Pancreas (tissue), 10 donors: ENCODE measurements around the gene ZNF804B. TPM values are rescaled to one million over a fixed set of nuclear protein-coding genes. Genes with fewer than 3 reads are reported as not detected.

Source experiments
- ATAC-seq, 4 donors: fragments of 200-7000 bp; cut with Tn5 transposase; one replicate each; pipeline versions ENCODE4 v1.8.0 to v1.9.1; 2020; ENCODE audit warnings: mild to moderate bottlenecking in 4 of 4, moderate library complexity in 4 of 4
- DNase-seq, 6 donors: peaks; one replicate each; pipeline ENCODE4 v3.0.0-alpha.2; 2020
- FAIRE-seq: peaks from 2 replicates; lab custom pipeline; 2012; peaks lifted over from hg19 to GRCh38; lab: Jason Lieb, UNC
- H3K27ac ChIP-seq, 4 donors: fragments of 200-600 bp; sonication (generic); 1 replicate in 3 of 4; 2 replicates in 1 of 4; pipeline versions ENCODE4 v1.5.0 to v1.8.0; 2020
- H3K27me3 ChIP-seq, 4 donors: fragments of 200-600 bp; one replicate each; pipeline ENCODE4 v1.8.0; 2021
- H3K36me3 ChIP-seq, 3 donors: fragments of 200-600 bp; sonication (generic) in 1 of 3; one replicate each; pipeline versions ENCODE4 v1.5.0 to v1.8.0; 2020 to 2021
- H3K4me1 ChIP-seq, 3 donors: fragments of 200-600 bp; one replicate each; pipeline ENCODE4 v1.8.0; 2021
- H3K4me3 ChIP-seq, 4 donors: fragments of 200-600 bp; sonication (generic) in 2 of 4; one replicate each; pipeline versions ENCODE4 v1.5.0 to v1.8.0; 2020 to 2021
- H3K9me3 ChIP-seq, 4 donors: fragments of 200-600 bp; one replicate each; pipeline ENCODE4 v1.8.0; 2021
- WGBS, 2 donors: extraction: QIAGEN DNeasy Blood & Tissue Kit; methylation state at CpG; one replicate each; pipeline ENCODE4 v1.1.7; 2013; 5-methylcytosine and 5-hydroxymethylcytosine counted together
- intact Hi-C, 3 donors: fragments of 100-400 bp; cut with DNase I; formaldehyde crosslinking; loops; one replicate each; pipeline versions ENCODE4 v1.11.1 to v1.14.2; 2022
- polyA plus RNA-seq, 2 donors: library from polyadenylated mRNA; stranded (reverse); fragments of 200-250 nt; gene quantifications; one replicate each; pipeline ENCODE4 v1.2.3, GENCODE V29; 2013
- total RNA-seq, 6 donors: library from RNA; stranded (reverse); fragmentation: NEBNext Ultra II Directional in 4 of 6; extraction: Animal tissue kit (Norgen Biotek cat#: 25700) in 4 of 6; gene quantifications; one replicate each; pipeline versions ENCODE4 v1.2.1 to v1.2.4, GENCODE V29; 2021 to 2023
- TF ChIP-seq, protein P1 (sequence below), 4 donors: fragments of 200-600 bp; sonication (generic) in 3 of 4; IDR thresholded peaks; one replicate each; pipeline versions ENCODE4 v1.5.0 to v1.8.0; 2021; ENCODE audit warnings: antibody characterized with exemption in 4 of 4
- donor health status: healthy with polysubstance abuse.
- donor health status: DM: no; HTN: no; CAD: no; lungs with moderate emphysema.
- donor health status: DM: no; HTN: no; CAD: no.
- donor health status: control.
- donor health status: control.
- donor health status: Bipolar disorder and iron deficiency.
- donor health status: DM: yes; HTN: yes; CAD: no.
- donor health status: DM: no; HTN: no; CAD: no.
- donor health status: DM: no; HTN: no; CAD: no.
- donor health status: DM: yes; HTN: yes; CAD: no.

Gene ZNF804B
- total and polyA plus RNA-seq, 8 donors, result 0.14 to 1.1 (median 0.42) TPM; not detected in 1

DNA sequence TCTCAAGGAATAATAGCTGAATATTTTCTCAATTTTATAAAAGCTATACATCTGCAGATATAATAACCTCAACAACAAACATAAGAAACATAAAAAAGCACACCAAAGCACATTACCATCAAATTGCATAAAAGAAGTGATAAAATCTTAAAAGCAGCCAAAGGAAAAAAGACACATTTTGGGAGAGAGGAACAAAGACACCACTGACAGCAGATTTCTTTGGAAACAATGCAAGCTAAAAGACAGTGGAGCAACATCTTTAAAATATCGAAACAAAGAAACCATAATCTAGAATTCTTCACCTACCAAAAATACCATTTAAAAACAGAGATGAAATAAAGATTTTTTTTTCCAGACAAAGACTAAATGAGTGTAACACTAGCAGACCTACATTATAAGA, 91.7 kb downstream of the ZNF804B start:
- no peak for ATAC-seq
- FAIRE-seq, result no peak
- H3K27me3 ChIP-seq, result no peaks in the 10 kb centered on the region
- intact Hi-C loops, result no loop called here
- no peaks in the 10 kb centered on the region for H3K9me3 ChIP-seq
- no peak overlapping the region for H3K4me3 ChIP-seq
- H3K4me1 ChIP-seq, result no peaks in the 10 kb centered on the region
- TF ChIP-seq, protein P1, sequence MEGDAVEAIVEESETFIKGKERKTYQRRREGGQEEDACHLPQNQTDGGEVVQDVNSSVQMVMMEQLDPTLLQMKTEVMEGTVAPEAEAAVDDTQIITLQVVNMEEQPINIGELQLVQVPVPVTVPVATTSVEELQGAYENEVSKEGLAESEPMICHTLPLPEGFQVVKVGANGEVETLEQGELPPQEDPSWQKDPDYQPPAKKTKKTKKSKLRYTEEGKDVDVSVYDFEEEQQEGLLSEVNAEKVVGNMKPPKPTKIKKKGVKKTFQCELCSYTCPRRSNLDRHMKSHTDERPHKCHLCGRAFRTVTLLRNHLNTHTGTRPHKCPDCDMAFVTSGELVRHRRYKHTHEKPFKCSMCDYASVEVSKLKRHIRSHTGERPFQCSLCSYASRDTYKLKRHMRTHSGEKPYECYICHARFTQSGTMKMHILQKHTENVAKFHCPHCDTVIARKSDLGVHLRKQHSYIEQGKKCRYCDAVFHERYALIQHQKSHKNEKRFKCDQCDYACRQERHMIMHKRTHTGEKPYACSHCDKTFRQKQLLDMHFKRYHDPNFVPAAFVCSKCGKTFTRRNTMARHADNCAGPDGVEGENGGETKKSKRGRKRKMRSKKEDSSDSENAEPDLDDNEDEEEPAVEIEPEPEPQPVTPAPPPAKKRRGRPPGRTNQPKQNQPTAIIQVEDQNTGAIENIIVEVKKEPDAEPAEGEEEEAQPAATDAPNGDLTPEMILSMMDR (IDR thresholded peaks at IDR 0.05), result no peak
- no peaks in the 10 kb centered on the region for H3K36me3 ChIP-seq
- H3K27ac ChIP-seq, result no peak overlapping the region
- DNase-seq, result no peak
- 92% methylated on average over 1 of the region's 1 CpG for WGBS, 2 donors

DNA sequence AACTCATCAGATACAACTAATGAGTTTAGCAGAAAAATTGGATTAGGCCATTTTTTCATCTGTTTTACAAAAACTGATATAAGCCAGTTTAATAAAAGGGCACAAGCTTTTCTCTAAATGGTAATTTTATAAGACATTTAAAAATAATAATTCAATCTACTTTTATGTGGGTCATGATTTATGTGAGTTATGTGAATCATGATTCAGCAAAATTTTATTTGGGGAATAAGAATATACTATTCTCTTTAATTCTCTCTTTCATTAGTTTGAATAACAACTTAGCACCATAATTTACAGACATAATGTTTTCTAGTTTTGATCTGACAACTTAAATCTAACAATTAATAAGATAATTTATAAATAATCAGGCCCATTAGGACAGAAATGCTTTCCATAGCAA, 99.8 kb downstream of the ZNF804B start:
- FAIRE-seq (no peak), DNase-seq (no peak), ATAC-seq (no peak)
- no peaks in the 10 kb centered on the region for H3K9me3 ChIP-seq
- TF ChIP-seq, protein P1 (IDR thresholded peaks at IDR 0.05), result no peak
- H3K27me3 ChIP-seq, result no peaks in the 10 kb centered on the region
- H3K36me3 ChIP-seq, result no peaks in the 10 kb centered on the region
- no peaks in the 10 kb centered on the region for H3K4me1 ChIP-seq
- H3K27ac ChIP-seq, result no peak overlapping the region
- intact Hi-C loops, result no loop called here
- no peak overlapping the region for H3K4me3 ChIP-seq

DNA sequence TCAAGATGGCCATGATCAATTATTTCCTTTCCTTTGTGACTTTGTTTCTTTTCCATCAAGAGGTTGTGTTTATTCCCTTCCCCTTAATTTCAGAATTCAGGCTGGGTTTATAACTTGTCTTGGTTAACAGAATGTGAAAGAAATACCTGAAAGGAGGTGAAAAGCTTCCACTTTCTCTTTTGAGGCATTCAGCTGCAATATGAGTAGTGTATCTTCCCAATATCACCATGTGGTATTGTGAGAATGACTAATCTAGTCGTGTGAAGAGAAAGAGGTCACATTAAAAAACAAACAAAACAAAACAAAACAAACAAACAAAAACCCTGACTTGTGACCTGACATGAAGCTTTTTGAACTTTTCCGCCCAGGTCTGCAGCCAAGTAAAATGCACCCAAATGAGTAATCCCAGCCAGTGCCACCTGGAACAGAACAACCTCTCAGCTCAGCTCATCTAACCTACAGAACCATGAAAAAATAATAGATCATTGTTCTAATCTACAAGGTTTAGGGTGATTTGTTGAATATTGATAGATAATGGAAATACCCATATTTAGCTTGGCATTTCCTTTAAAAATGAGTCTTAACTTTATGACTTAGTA, 106.9 kb downstream of the ZNF804B start:
- 57 to 62% methylated on average over 2 of the region's 2 CpGs for WGBS, 2 donors
- no peak for FAIRE-seq
- Histone ChIP-seq H3K36me3 (no peaks in the 10 kb centered on the region), H3K4me3 (no peak overlapping the region), H3K9me3 (no peaks in the 10 kb centered on the region), H3K27me3 (no peaks in the 10 kb centered on the region), H3K4me1 (no peaks in the 10 kb centered on the region), H3K27ac (no peak overlapping the region)
- TF ChIP-seq, protein P1 (IDR thresholded peaks at IDR 0.05), result no peak
- ATAC-seq, result no peak
- no peak for DNase-seq
- intact Hi-C loops, result no loop called here

DNA sequence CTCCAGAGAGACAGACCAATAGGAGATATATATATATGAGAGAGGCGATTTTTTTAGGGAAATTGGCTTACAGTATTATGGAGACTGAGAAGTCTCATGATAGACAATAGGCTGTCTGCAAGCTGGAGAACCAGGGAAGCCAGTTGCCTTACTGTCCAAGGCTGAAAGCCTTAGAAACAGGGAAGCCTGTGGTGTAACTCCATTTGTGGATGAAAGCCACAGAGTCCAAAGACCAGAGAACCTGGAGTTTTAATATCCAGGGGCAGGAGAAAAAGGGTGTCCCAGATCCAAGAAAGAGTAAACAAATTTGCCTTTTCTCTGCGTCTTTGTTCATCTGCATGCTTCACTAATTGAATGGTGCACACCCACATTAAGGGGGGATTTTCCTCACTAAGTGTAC, 107.7 kb downstream of the ZNF804B start:
- no peaks in the 10 kb centered on the region for H3K27me3 ChIP-seq

DNA sequence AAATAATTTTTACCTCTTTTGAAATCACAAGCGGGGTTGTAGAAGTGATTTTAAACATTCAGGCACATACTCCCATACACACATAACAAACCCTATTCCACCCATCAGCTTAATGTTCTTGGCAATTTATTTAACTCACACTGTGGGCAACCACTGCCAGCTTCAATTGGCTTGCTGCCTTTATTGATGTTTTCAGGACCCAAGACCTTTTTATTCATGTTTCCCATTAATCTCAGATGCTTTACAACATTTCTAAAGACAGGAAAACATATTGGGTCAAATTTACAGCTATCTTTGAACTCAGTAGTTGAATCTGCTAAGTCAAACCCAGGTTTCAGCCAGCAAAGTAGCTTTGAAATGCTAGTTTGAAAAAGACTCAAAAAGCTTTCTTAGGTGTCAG, 109.0 kb downstream of the ZNF804B start:
- ATAC-seq (no peak), FAIRE-seq (no peak), DNase-seq (no peak)
- 77 to 86% methylated on average over 1 of the region's 1 CpG for WGBS, 2 donors
- Histone ChIP-seq H3K27ac (no peak overlapping the region), H3K4me3 (no peak overlapping the region), H3K36me3 (no peaks in the 10 kb centered on the region), H3K27me3 (no peaks in the 10 kb centered on the region), H3K9me3 (no peaks in the 10 kb centered on the region), H3K4me1 (no peaks in the 10 kb centered on the region)
- intact Hi-C loops, result no loop called here
- TF ChIP-seq, protein P1 (IDR thresholded peaks at IDR 0.05), result no peak

More for the DNA sequence above, 107.7 kb downstream of the ZNF804B start:
- 75 to 76% methylated on average over 2 of the region's 2 CpGs for WGBS, 2 donors
- FAIRE-seq (no peak), ATAC-seq (no peak), DNase-seq (no peak)
- Histone ChIP-seq H3K27ac (no peak overlapping the region), H3K4me3 (no peak overlapping the region), H3K9me3 (no peaks in the 10 kb centered on the region), H3K4me1 (no peaks in the 10 kb centered on the region), H3K36me3 (no peaks in the 10 kb centered on the region)
- TF ChIP-seq, protein P1 (IDR thresholded peaks at IDR 0.05), result no peak
- intact Hi-C loops, result no loop called here
